DMS114 treated with DMSO at 0.1 percent for 48 hours (cell line): ENCODE results near the gene TMEM38A.

Source experiments
- DNase-seq: peaks from one replicate; lab custom pipeline; 2025; ENCODE audit not compliant: unreplicated experiment; lab: John Stamatoyannopoulos, UW

The TMEM38A gene, protein sequence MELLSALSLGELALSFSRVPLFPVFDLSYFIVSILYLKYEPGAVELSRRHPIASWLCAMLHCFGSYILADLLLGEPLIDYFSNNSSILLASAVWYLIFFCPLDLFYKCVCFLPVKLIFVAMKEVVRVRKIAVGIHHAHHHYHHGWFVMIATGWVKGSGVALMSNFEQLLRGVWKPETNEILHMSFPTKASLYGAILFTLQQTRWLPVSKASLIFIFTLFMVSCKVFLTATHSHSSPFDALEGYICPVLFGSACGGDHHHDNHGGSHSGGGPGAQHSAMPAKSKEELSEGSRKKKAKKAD

DNA sequence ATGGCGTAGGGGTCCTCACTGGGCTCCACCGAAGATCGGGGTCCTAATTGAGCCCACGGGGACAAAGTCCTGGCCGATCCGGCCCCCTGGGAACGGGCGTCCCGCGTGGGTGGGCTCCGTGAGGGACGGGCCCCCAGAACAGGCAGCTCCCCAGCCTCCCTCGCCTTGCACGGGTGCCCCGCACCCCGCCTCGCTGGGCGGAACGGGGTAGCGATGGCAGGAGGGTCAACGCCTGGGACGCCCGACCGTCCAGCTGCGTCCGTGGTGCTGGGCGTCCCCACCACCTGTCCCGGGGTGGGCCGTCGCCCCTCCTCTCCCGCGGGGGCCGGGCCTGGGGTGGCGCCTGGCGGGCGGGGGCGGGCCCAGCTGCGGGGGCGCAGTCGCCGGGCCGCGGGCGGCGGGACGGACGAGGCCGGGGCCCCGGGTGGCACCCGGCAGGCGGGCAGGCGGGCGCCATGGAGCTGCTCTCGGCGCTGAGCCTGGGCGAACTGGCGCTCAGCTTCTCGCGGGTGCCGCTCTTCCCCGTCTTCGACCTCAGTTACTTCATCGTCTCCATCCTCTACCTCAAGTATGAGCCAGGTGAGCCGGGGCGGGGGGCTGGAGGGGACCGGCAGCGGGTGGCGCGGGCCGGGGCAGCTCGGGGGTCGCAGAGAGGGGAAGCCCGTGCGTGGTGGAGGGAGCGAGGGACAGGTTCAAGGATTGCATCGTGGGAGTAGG lies at the start of gene TMEM38A:
Gene TMEM38A, plus strand, starts transcription at position 377 of the 717 bp plus-strand sequence. Its CDS starts 79 bp downstream, at position 456.
- no peak for DNase-seq

DNA sequence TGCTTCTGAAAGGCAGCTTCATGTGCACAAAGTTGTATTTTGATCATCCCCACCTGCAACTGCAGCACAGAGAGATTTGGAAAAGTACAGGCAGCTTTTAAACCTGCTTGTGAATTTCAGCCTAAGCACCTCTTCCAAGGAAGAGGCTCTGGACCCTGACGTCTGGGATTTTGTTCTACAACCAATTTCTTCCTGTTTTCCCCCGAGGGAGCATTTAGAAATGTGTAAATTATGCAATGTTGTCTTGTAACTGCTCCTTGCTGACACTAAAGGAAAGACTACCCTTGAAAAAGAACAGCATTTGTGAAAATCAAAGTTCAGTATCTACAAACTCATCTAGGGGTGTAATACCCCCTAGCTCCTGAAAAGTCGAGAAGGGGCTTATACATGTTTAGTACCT lies 48.3 kb upstream of the TMEM38A start:
- no peak for DNase-seq

DNA sequence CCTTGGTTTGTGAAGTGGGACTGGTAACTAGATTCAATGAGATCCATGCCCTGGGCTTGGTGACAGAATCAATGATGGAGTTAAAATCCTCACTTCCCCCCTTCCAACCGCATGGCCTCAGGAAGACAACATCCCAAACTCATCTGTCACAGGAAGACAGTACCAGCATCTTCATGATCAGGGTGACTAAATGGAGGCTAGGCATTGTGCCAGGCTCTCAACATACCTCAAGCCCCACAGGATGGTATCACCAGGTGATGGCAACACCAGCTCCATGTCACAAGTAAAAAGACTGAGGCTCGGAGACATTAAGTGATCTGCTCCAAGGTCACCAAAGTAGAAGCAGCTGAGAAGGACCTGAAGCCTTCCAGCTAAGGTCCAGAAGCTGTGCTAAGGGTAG lies 47.1 kb upstream of the TMEM38A start:
- no peak for DNase-seq

DNA sequence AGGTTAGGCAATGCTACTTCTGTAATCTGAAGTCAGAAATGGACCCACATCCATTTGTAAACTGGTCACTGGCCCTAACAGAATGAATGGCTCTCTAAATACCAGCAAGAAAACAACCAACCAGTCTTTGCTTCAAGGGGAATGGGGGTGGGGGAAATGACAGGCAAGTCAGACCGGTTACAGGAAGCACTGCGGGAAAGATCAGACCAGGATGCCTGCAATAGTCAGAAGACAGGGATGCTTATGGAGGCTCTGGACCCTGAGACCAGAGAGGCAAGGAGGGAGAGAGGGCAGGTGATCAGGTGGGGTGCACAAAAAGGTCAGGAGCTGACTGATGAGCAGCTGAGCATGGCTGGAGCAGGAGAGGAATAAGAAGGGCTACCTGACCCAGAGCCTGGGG lies 46.0 kb upstream of the TMEM38A start:
- DNase-seq: no peak

DNA sequence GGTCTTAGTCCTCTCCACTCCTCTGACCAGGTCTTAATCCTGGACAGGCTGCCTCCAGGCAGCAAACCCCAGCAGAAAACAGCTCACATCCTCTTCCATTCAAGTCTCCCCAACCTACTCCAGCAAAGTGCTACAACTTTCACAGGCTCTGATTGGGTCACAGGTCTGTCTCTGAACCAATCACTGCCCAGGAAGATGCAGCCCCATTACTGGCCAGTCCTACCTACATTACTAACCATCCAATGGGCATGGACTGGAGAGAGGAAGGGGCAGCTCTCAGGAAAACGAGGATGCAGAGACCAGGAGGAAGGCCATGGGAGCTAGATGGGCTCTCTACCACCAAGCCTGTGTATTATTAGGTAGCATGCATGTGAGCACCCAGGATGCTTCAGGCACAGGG lies 45.1 kb upstream of the TMEM38A start:
- no peak for DNase-seq

DNA sequence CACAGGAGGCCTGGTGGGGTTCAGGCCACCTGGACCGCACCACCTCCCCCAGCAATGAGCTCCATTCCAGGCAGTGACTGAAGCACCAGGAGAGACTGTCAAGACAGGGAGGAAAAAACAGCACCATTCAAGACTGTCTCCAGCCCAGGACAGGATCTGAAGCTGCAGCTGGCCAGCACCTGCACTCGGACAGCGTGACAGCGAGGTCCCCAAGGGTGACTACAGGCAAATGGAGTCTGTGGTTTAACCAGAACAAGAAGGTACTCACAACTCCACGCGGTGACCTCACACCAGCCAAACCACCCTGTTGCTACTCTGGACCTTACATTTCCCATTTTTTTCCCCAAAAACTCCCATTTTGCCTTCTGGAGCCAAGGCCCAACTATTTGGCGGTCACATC lies 42.7 kb upstream of the TMEM38A start:
- DNase-seq: no peak

DNA sequence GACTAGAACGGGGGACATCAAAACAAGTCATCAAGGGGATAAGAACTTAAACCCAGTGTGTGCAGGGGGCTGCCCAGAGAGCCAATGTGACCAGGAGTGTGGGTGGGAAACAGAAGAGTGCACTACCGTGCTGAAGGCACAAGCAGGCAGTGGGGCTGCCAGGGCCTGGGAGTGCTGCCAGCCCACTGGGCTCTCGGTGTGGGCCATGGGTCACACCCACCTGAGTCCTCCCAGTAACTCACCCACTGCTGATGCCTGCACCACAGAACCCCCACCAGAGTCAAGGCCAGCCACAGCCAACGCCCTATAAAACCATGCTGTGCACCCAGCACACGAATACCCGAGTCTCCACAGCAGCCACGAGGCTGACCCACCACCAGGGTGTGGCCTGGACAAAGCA lies 41.5 kb upstream of the TMEM38A start:
- DNase-seq: no peak

DNA sequence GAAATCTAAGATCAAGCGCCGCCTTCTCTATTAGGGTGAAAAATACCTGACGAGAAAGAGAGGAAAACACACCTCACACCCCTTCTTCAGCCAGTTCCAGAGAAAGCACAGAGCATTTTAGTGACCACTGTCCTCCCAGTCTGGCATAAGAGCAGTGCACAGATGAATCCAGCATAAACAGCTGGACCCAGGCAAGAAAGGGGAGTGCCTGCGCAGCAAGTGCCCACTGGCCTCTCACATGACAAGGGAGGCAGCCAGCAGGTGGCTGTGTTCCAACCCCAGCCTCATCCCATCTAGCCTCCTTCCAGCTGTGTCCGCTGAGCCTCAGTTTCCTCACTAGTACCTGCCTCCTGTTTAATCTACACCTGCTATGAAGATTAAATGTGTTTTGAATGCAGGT lies 40.9 kb upstream of the TMEM38A start:
- no peak for DNase-seq

DNA sequence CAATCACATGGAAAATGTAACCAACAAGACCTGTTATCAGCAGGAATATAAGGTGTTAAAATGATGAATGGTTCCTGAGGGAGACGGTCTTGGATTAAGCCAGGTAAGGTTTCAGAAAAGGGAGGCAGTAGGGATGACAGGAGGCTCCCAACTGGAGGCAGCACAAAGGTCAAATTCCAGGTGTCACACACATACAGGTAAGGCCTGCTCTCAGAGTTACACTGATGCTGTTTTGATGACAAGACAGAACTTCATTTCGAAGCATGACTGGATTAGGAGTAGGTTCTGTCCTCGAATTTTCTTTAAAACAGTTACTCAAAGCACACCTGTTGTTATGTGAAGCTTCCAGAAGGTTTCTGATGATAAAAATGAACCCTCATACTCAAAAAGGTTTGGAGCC lies 40.4 kb upstream of the TMEM38A start:
- DNase-seq: no peak

DNA sequence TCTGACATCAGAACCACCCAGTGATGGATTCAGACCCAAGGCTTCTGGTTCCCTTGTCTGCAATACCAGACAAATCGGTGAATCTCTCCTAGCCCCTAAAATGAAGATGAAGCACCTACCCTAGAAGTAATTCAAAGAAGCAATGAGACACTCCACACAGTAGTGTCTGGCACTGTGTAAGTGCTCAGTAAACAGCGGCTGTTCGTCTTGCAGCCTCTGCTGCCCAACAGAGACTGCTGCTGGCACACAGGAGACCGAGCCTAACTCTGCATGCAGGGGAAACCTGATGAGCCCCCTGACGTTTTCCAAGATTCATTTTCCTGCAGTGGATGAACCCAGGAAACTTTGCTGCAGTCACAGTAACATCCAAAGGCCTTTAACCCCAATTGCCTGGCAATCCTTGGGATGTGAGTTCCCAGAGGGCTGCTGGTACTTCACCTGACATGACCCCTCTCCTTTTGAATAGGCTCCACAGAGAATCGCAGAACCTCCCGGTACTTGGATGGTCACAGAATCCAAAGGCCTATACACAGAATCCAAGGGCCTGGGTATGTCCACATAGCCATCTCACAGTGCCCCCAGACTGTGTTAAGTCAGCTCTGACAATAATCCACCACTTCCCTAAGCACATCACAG lies 39.7 kb upstream of the TMEM38A start:
- no peak for DNase-seq

DNA sequence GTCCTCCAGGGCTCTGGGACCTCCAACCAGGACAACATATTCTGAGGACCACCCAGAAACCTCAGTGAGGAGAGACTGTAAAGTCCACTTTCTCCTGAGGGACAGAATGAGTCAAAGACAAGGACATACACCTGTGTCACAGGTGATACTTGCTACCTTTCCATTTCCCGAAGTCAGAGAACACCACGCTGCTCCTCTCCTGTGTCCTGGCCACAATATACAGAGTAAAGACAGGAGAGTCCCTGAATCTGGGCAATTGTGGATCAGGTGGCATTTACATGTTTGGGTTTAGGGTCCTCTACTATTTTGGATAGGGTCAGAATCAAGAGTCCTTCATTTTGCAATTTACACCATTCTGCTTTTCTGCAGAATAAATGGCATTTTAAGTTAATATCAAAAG lies 37.9 kb upstream of the TMEM38A start:
- no peak for DNase-seq

DNA sequence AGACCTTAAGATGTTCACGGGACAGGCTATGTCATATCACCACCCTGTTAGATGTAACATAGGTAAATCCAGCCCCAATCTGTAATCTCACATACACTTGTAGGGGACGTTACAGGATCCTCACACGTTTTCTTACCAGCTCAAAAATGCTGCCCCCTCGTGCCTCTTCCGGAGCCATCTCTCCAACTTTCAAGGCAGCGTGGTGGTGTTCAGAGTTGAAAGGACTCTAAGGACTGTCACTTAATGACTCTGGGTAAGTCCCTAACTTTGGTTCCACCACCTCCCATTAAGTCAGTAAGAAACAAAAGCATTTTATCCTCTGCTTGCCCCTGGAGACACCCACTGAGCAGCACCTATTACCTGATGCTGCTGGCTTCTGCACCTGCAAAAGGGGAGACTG lies 37.4 kb upstream of the TMEM38A start:
- DNase-seq: no peak

DNA sequence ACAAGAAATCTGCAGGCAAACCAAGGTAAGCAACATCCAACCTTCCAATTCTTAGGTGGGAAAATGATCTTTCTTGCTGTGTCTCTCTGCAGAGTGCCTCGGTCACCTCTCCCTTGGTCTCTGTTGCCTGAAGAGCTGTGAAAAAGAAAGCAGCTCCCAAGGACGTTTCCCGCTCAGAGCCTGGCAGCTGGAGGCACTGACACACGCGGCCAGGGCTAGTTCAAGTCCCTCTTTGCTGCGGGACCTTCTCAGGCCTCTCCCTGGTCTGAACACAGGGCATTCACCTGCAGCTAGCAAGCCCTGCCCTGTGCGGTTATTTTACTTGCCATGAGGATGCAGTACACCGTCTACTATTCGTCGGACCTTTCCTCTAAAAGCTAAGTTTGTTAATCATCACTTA lies 36.7 kb upstream of the TMEM38A start:
- no peak for DNase-seq

DNA sequence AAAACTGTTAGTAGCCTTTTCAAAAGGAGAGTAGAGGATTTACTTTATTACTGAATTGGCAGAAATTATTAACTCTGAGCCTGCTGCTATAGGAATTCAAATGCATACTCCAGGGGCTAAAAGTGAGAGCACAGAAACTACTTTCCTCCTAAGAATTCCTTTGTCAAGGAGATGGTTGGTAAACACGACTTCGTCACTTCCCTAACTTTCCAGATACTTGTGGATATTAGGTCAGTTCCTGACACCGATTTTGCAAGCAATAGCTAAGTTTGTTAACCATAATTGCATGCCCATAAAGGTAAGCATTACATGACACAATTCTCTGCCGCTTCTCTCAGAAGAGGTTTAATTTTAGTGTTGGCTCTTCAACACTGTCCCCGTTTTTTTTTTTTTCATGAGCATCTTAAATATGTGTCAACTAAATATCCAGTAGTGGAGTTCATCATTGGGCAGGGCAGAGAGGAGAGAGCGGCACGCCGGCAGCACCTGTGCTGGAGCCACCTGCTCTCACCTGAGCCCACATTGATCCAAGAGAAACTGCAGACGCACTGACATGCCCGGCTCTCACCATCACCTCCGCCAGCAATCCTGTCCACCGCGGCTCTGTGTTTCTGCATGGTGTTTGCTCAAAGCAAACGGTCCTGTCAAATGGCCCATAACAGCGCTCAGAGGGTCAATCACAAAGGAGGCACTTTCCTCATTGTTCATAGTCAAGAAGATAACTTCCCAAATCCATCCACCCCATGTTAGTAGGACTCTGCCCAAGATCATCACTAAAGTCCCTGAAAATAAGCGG lies 35.6 kb upstream of the TMEM38A start:
- DNase-seq: no peak

DNA sequence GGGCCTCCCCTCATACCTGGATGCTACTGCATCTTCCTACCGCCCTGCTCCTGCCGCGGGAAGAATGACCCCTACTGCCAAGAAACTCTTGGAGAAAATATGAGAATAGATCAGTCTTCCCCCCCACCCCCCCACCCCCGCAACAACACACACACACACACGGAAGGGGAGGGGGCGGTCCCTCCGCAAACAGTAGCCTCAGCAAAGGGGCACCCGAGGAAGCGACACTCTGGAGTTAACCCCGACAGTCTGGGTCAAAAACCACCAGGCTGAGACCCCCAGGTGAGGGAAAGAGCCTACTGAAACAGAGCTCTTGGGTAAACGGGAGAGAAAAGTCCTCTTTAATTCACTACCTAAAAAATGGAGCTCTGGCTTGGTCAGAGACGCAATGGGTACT lies 34.1 kb upstream of the TMEM38A start:
- no peak for DNase-seq

DNA sequence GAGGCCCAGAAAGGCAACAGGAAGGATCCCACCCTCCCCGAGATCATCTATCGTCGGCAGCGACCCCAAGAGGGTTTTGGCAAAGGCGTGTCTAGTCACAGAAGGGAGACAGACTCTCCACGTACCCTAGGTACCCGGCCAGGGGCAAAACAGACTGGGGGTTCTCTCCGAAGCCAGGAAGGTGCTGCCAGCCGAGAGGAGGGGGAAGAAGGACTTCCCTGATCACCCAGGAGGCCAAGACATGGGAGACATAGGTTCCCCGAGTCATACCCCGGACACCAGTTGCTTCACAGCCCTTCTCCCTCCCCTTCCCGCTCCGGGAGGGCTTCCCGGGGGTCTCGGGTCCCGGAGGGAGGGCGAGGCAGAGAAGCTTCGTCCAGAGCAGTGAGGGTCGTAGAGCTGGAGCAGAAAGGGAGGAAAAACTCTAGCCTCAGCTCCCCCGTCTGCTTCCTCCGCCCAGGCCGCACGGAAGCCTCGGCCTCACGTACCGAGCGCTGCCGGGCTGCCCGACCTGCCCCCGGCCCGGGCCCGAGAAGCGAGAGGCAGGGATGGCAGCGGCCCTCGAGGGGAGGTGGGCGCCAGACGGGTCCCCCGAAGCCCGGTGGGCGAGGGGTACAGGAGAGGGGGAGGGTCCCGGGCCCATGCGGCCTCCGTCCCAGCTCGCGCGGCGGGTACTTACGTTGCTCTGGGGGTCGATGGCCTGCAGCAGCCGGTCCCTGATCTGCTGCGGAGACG lies 33.6 kb upstream of the TMEM38A start:
- no peak for DNase-seq

DNA sequence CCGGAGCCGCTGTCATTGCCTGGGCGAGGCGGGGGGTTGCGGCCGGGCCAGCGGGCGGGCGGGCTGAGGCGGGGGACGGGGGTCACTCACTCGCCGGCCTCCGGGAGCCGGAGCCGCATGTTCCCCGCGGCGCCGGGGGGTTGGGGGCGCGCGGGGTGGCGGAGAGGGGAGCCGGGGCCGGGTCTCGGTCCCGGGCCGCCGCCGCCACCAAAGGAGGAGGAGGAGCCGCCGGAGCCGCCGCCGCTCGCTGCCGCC lies 33.1 kb upstream of the TMEM38A start:
- DNase-seq: no peak

DNA sequence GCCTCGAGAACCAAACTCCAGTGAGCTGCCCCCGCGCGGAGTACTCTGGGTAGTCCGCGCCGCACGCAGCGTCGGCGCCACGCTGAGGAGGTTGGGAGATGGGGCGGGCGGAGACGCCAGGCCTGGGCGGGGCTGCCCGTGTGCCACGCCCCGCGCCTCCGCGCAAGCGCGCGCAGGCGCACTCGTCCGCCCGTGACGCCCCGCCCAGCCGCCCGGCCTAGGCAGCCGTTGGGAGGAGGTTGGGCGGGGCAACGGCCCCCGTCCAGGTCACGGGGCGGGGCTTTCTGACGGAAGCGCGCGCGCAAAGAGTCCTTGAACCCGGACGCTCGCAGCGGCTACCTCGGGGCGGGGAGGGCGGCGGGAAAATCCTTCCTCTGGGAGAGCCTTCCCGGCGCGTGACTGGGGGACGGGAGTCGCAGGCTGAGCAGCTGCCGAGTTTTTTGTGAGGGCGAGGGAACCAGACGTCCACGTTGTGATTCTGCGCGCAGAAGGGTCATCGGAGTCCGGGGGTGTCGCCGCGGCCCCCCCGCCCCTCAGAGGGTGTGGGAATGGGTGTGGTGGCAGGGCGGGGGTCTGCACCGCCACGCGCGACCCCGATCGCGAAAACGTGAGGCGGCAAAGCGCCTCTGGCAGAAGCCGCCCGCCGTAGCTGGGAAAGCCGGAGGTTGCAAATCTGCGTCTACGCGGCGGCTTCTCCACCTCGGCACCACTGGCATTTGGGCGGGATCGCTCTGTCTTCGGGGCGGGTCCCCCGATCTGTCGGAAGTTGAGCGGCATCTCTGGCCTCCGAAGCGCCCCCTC lies 32.6 kb upstream of the TMEM38A start, which contains the start of gene MED26:
Gene MED26, minus strand, starts transcription at position 22 of the 801 bp plus-strand sequence. CDS start 261 bp downstream, outside the sequence.
- peak; percentile 93 for DNase-seq

DNA sequence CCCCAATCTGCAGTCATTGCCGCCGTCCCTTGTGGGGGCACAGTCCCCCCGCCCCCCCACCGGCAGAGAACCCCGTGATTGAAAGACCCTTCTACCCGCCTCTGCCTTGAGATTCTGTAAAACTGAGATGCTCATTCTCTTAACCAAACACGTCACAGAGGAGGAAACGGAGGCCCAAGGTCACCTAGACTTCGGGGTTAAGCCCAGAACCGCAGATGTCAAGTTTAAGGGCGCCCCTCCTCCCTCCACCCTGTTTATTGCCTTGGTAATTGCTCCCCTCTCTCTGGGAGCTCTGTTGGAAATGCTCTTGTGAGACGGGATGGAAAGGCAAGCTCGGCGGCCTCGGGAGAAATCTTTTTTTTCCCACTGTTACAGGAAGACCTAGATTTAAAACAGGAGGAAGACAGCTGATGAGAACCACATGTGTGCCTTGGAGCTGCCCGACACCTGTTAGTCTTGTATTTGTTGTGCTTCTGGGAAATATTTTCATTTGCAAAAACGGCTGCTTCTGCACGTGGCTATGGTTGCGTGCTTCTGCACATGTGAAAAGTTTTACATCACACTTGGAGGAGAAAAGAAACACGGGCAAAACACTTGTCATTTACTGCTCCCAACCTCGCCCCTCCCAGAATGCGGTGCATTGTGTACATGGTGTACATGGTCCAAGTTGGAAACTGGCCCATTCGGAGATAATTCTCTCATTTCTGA lies 31.8 kb upstream of the TMEM38A start:
- DNase-seq: peak; percentile 50

DNA sequence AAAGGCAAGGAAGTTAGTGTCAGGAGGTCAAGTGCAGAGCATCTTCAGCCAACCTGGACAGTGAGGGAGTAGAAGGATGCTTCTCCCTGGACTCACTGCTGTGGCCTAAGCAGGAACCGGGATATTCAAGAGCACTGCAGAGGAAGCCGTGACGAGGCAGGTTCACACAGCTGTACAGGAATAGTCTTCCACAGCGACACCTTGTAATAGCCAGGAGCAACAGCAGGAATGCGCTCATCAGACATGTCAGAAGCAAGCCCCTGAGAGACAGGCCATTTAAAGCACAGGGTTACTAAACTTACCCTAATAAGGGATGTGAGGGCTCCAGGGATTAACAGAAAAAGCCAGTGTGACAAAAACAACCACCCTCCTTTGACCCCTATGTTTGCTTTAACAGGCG lies 29.5 kb upstream of the TMEM38A start:
- DNase-seq: no peak
